SK-N-SH treated with all-trans-retinoic acid at 6 μM for 48 hours (cell line): ENCODE results near the gene SLC22A14.

Experiments
- ARNTL ChIP-seq: fragments of 450-650 bp; formaldehyde crosslinking; IDR thresholded peaks from 2 replicates; pipeline ENCODE4 v1.5.0; 2020; ENCODE audit warnings: low read depth, mild to moderate bottlenecking, moderate library complexity, borderline replicate concordance
- CREB5 ChIP-seq: fragments of 250-450 bp; sonication (Bioruptor Pico); IDR thresholded peaks from 2 replicates; pipeline ENCODE4 v1.5.1; 2020; ENCODE audit warnings: low read depth, mild to moderate bottlenecking, moderate library complexity
- GLIS3 ChIP-seq: fragments of 250-450 bp; sonication (Bioruptor Pico); IDR thresholded peaks from 2 replicates; pipeline ENCODE4 v1.5.0; 2020; ENCODE audit warnings: mild to moderate bottlenecking, moderate library complexity
- ISL1 ChIP-seq: fragments of 250-450 bp; sonication (Bioruptor Pico); IDR thresholded peaks from 2 replicates; pipeline ENCODE4 v2.1.2; 2022; ENCODE audit warnings: mild to moderate bottlenecking, moderate library complexity
- PATZ1 ChIP-seq: fragments of 250-450 bp; sonication (Bioruptor Pico); IDR thresholded peaks from 2 replicates; pipeline ENCODE4 v1.8.0; 2020; ENCODE audit warnings: mild to moderate bottlenecking, moderate library complexity, borderline replicate concordance
- SNAI2 ChIP-seq: fragments of 250-450 bp; sonication (Bioruptor Pico); IDR thresholded peaks from 2 replicates; pipeline ENCODE4 v1.5.0; 2020; ENCODE audit warnings: mild to moderate bottlenecking, moderate library complexity
- TCF4 ChIP-seq: fragments of 250-450 bp; sonication (Bioruptor Pico); IDR thresholded peaks from 2 replicates; pipeline ENCODE4 v1.8.0; 2021; ENCODE audit warnings: mild to moderate bottlenecking, moderate library complexity, borderline replicate concordance
- TOX ChIP-seq: fragments of 250-450 bp; sonication (Bioruptor Pico); IDR thresholded peaks from 2 replicates; pipeline ENCODE4 v1.8.0; 2021; ENCODE audit warnings: mild to moderate bottlenecking, moderate library complexity, borderline replicate concordance
- ZFP30 ChIP-seq: fragments of 450-650 bp; formaldehyde crosslinking; IDR thresholded peaks from 2 replicates; pipeline ENCODE4 v1.5.0; 2022; ENCODE audit warnings: mild to moderate bottlenecking, moderate library complexity
- ZNF565 ChIP-seq: fragments of 450-650 bp; formaldehyde crosslinking; conservative IDR thresholded peaks from 2 replicates; pipeline ENCODE4 v1.5.0; 2020; ENCODE audit warnings: low read depth, mild to moderate bottlenecking, moderate library complexity

- TF ChIP-seq SNAI2 (CRISPR knock-in tag): no peak
- no peak for TF ChIP-seq GLIS3 (CRISPR knock-in tag)
- no peak for TF ChIP-seq TOX (CRISPR knock-in tag)
- TF ChIP-seq TCF4 (CRISPR knock-in tag): no peak
- TF ChIP-seq PATZ1 (CRISPR knock-in tag): no peak
- TF ChIP-seq ISL1: no peak
- TF ChIP-seq ARNTL (CRISPR knock-in tag): no peak
- no peak for TF ChIP-seq ZNF565 (CRISPR knock-in tag)
- no peak for TF ChIP-seq ZFP30
- no peak for TF ChIP-seq CREB5 (CRISPR knock-in tag)
Observed at GRCh38 chr3:38284756-38285150, 2.7 kb downstream of the SLC22A14 start.
